GM21515 (cell line): ENCODE measurements around the gene LDLRAD4.

Source experiments
- ATAC-seq: cut with Tn5 transposase; IDR thresholded peaks from one replicate; pipeline ENCODE4 v1.9.1; 2021; ENCODE audit not compliant: unreplicated experiment

LDLRAD4 gene

GRCh38 chr18:13522861-13523660, 304.5 kb downstream of the LDLRAD4 start:
- no peak for ATAC-seq

DNA sequence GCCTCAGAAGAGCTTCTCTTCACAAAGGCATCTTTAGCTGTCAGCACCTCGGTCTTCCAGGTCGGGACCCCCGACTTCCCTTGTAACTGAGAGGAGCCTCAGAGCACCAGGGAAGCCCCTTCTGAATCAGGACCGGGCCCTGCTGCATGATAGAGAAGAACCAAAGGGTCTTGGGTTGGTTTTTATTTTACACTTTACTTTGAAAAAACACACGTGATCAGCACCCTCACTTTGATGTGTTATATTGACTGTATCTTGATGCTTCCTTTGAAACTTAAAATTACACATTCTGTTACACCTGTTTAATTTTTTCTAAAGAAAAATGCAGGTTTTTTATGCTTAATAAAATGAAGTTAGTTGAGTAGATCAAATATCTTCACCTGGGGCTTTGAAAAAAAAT, 305.5 kb downstream of the LDLRAD4 start:
- ATAC-seq: no peak

- no peak for ATAC-seq
Measured at GRCh38 chr18:13524811-13525210, 306.3 kb downstream of the LDLRAD4 start.

DNA sequence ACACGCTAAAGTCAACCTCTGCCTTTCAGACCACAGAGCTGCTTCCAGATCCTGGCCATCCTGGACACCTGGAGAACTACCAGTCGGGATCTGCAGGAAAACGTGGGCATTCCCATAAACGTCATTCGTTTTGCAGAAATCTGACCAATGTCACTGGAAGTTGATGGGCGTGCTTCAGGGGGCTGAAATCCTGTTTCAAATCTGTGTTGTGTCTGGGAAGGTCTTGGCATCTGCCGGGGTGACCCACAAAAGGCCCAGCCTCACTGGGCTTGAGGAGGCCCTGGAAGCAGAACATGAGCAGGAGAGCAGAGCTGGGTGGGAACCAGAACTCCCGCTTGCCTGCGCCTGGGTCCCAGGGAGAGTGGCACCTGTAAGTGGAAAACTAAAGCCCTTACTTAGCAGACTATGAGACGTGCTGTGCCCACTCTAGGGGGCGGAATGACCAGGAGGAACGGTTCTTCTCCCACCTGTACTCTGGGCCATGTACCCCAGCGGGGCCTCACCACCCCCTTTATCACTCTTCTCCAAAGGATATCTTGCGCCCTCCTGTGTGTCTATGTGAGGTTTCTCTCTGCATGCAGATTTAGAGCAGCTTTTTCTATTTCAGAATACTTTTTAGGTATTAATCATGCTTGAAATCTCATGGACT, 306.9 kb downstream of the LDLRAD4 start:
- no peak for ATAC-seq

DNA sequence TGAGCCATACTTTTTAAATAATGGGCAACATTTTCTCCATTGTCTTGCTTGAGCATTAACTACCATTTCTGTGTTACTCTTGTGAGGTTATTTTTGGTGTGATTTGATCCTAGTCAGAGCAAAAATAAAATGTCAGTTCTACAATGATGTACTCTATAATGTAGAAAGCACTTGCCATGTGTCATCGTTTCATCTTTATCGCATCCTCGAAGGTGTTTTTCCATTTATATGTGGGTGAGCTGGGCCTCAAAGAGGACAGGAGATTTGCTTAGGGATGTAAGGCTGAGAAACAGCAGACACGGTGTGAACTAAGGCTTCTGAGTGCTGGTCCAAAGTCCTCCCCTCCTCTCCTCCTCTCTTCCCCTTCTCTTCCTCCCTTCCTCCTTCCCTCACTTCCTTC, 308.0 kb downstream of the LDLRAD4 start:
- ATAC-seq: no peak

DNA sequence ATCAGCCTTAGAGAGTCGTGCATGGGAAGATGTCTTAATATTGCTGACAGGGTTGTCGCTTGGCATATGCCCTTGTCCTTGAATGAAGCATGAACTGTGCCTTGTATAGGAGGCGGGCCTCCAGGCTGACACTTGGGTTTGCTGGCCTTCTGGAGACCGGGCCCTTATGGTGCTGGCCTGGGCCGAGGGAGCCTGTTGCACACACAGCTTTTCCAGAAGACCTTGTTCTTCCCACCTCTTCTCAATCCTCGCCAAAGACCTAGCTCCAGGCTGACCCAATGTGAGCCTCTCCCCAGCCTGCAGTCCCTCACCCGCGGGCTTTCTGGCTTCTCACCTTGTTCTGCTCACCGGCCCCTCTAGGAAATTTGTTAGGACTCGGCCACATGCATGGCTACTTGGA, 308.7 kb downstream of the LDLRAD4 start:
- no peak for ATAC-seq

- ATAC-seq: no peak
Measured at GRCh38 chr18:13527730-13528129, 309.2 kb downstream of the LDLRAD4 start.

- ATAC-seq: no peak
Measured at GRCh38 chr18:13528739-13529392, 310.3 kb downstream of the LDLRAD4 start.

- no peak for ATAC-seq
Measured at GRCh38 chr18:13530033-13530878, 311.7 kb downstream of the LDLRAD4 start.

DNA sequence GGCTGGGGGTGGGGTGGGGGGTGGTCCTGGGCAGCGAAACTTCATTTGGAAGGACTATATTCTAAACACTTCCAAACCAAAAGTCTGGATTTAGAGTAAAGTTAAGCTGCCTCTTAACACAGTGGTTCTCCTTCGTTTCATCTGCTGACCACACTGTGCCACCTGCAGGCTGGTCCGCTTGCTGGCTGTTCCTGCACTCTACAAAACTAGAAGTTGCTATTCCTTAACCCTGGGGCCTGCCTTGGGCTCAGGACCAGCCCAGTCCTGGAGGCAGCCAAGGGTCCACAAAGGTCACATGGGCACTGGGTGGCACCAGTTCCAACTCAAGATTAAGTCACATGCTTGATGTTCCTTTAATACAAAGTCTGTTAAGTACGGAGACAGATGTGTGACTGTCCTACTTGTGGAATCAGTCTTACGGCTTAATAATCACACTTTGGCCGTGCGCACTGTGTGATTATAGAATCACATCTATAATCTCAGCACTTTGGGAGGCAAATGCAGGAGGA, 312.4 kb downstream of the LDLRAD4 start:
- no peak for ATAC-seq

GRCh38 chr18:13531681-13532325, 313.2 kb downstream of the LDLRAD4 start:
- no peak for ATAC-seq

GRCh38 chr18:13532406-13533075, 314.0 kb downstream of the LDLRAD4 start:
- no peak for ATAC-seq

DNA sequence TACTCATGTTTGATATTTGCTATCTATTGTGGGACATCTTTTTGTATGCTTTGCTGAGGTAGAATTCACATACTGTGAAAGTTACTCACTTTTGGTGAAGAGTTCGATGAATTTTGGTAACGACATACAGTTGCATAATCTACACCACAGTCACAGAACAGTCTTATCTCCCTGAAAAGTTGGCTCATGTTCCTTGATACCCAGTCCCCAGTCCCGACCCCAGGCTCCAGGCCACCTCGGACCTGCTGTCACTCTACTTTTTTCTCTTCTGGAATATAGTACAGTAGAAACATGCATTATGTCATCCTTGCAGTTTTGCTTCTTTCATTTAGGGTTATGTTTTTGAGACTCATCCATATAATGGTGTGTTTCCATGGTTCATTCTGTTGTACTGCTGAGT, 316.1 kb downstream of the LDLRAD4 start:
- no peak for ATAC-seq

- ATAC-seq: no peak
Measured at GRCh38 chr18:13536578-13536977, 318.0 kb downstream of the LDLRAD4 start.

DNA sequence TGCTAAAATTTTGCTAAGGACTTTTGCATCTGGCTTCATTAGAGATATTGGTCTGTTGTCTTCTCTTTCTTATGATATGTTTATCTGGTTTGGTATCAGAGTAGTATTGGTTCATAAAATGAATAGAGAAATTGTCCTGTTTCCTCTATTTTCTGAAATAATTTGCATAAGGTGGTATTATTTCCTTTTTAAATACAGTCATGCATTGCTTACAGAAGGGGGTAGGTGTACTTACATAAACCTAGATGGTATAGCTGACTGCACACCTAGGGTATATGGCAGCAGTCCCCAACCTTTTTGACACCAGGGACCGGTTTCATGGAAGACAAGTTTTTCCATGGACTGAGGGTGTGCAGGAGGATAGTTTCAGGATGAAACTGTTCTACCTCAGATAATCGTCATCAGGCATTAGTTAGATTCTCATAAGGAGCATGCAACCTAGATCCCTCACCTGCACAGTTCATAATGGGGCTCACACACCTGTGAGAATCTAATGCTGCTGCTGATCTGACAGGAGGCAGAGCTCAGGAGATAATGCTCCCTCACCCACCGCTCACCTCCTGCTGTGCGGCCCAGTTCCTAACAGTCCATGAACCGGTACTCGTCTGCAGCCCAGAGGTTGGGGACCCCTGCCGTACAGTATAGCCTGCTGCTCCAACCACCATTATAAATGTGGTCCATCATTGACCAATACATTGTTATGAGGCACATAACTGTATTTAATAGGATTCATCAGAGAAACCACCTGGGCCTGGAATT, 318.6 kb downstream of the LDLRAD4 start:
- no peak for ATAC-seq

DNA sequence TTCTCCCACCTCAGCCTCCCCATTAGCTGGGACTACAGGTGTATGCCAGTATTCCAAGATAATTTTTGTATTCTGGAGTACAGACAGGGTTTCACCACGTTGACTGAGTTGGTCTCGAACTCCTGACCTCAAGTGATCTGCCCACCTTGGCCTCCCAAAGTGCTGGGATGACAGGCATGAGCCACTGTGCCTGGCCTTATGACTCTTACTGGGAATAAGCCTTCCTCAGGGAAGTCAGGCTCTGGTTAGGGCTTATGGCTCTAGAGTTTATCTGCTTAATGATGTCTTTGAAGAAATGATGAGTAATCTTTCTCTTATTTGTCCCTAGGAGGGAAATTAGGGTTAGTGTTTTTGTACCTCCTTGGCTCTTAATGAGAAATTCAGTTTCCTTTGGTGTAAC, 320.1 kb downstream of the LDLRAD4 start:
- no peak for ATAC-seq

- ATAC-seq: no peak
Measured at GRCh38 chr18:13539050-13539449, 320.5 kb downstream of the LDLRAD4 start.

- ATAC-seq: no peak
Measured at GRCh38 chr18:13539843-13540476, 321.4 kb downstream of the LDLRAD4 start.
